ENCODE data around the gene SWSAP1.
A peak's percentile ranks its signal among the peaks of the same experiment; 100 is the strongest.
"Not testable (repeated sequence)": the region's sequence is repeated elsewhere in the genome, so short reads cannot be mapped to it uniquely, and the experiment has no call there.

The SWSAP1 gene

DNA sequence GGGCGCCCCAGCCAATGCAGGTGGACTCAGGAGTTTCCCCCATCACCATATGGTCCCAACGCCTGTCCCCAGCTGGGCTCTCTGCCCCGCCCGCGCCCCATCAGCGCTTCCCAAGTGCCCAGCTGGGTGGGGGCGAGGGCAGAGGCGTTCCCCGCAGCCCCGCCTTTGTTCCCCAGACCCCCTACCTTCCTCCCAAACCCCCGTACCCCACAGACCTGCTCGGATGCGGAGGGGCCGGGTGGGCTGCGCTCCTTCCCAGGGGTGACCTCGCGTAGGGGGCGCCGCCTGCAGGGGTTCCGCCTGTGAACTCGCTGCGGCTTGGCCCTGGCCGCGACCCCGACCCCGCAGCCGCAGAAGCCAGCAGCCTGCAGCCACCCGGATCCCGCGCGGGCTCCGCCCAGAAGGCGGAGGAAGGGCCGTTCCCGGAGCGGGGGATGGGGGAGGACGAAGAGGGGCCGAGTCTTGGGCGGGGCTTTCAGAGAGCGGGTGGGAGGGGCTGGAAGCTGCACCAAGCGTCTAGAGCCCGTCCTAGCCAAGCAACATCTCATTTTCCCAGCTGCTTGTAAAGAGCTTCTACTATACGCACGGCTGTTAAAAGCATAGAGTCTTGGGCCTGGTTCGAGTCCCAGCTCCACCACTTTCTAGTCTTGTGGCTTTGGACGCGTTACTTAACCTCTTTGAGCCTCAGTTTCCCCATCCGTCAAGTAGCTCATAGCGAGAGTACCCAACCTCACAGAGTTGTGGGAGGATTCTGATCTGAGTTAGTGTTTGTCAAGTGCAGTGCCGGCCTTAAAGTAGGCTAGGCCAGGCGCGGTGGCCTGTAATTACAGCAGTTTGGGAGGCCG lies 35.0 kb upstream of the SWSAP1 start, which contains the start of gene RAB3D:
Gene RAB3D, minus strand, starts transcription at position 404 of the 845 bp plus-strand sequence. CDS start 2,258 bp downstream, outside the sequence.
- peak; percentile 86 for DNase-seq (ENCODE audit: extremely low read depth, insufficient read length)
- no peak for TF ChIP-seq CTCF (IDR thresholded peaks at IDR 0.05; ENCODE audit: insufficient read depth, low read length, poor library complexity, severe bottlenecking)
- H3K36me3 ChIP-seq (ENCODE audit: control insufficient read depth, insufficient read depth, low read length), result peaks cover 8% of the 10 kb centered on the region
- H3K27me3 ChIP-seq (replicated peaks; ENCODE audit: control insufficient read depth, insufficient read depth, low read length), result no peaks in the 10 kb centered on the region
- peak within 1 kb of the TSS; percentile 79 for H3K4me3 ChIP-seq (replicated peaks; ENCODE audit: low read depth, low read length)

GRCh38 chr19:11340099-11340467 lies 34.4 kb upstream of the SWSAP1 start:
- H3K36me3 ChIP-seq (ENCODE audit: control insufficient read depth, insufficient read depth, low read length); DNase-seq (ENCODE audit: extremely low read depth, insufficient read length); H3K27me3 ChIP-seq (replicated peaks; ENCODE audit: control insufficient read depth, insufficient read depth, low read length): not testable (repeated sequence)
- H3K4me3 ChIP-seq (replicated peaks; ENCODE audit: low read depth, low read length), result peak overlapping the region; percentile 79

DNA sequence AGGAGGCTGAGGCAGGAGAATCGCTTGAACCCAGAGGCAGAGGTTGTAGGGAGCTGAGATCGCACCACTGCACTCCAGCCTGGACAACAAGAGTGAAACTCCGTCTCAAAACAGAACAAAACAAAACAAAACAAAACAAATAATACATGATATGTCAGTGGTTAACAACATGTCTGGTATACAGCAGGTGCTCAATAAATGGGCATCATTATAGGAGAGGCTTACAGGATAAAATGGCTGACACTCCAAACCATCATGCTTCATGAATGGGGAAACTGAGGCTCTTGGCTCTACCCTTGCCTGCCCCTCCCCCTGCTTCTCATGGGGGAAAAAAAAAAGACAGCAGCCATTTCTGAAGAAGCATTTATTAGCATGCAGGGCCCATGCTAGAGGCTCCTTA lies 32.0 kb upstream of the SWSAP1 start:
- TF ChIP-seq CTCF (IDR thresholded peaks at IDR 0.05; ENCODE audit: insufficient read depth, low read length, poor library complexity, severe bottlenecking), result no peak
- H3K27me3 ChIP-seq (replicated peaks; ENCODE audit: control insufficient read depth, insufficient read depth, low read length), result no peaks in the 10 kb centered on the region
- H3K36me3 ChIP-seq (ENCODE audit: control insufficient read depth, insufficient read depth, low read length), result peaks cover 3% of the 10 kb centered on the region
- no peak for DNase-seq (ENCODE audit: extremely low read depth, insufficient read length)
- no peak overlapping the region for H3K4me3 ChIP-seq (replicated peaks; ENCODE audit: low read depth, low read length)

- DNase-seq (ENCODE audit: extremely low read depth, insufficient read length), result no peak
- Histone ChIP-seq H3K27me3 (replicated peaks; ENCODE audit: control insufficient read depth, insufficient read depth, low read length) (no peaks in the 10 kb centered on the region), H3K4me3 (replicated peaks; ENCODE audit: low read depth, low read length) (peak overlapping the region; percentile 88), H3K36me3 (ENCODE audit: control insufficient read depth, insufficient read depth, low read length) (peaks cover 3% of the 10 kb centered on the region)
- no peak for TF ChIP-seq CTCF (IDR thresholded peaks at IDR 0.05; ENCODE audit: insufficient read depth, low read length, poor library complexity, severe bottlenecking)
Measured at GRCh38 chr19:11345122-11345803, 29.2 kb upstream of the SWSAP1 start.

GRCh38 chr19:11346104-11346940 lies 28.1 kb upstream of the SWSAP1 start, which contains the start of the genes CCDC159 and TMEM205:
Gene CCDC159 (plus strand): TSS chr19:11346519. CDS start chr19:11346607, 88 bp downstream.
Gene TMEM205 (minus strand): TSS chr19:11346268. CDS start chr19:11345619, 649 bp downstream.
- TF ChIP-seq CTCF (IDR thresholded peaks at IDR 0.05; ENCODE audit: insufficient read depth, low read length, poor library complexity, severe bottlenecking), result peak; percentile 33
- DNase-seq (ENCODE audit: extremely low read depth, insufficient read length), result peak; percentile 92

More at GRCh38 chr19:11346104-11346940, 28.1 kb upstream of the SWSAP1 start, which contains the start of the genes CCDC159 and TMEM205:
- H3K36me3 ChIP-seq (ENCODE audit: control insufficient read depth, insufficient read depth, low read length), result peaks cover 3% of the 10 kb centered on the region
- no peaks in the 10 kb centered on the region for H3K27me3 ChIP-seq (replicated peaks; ENCODE audit: control insufficient read depth, insufficient read depth, low read length)
- peak within 1 kb of the TSS; percentile 88 for H3K4me3 ChIP-seq (replicated peaks; ENCODE audit: low read depth, low read length)
